Measurements from ENCODE around the gene ZNF222. TPM values are rescaled to one million over a fixed set of nuclear protein-coding genes. Genes with fewer than 3 reads are reported as not detected.

The ZNF222 gene
- total RNA-seq, 8 experiments from 2014 or later = 4.0 to 19.1 (median 13.0) TPM

DNA sequence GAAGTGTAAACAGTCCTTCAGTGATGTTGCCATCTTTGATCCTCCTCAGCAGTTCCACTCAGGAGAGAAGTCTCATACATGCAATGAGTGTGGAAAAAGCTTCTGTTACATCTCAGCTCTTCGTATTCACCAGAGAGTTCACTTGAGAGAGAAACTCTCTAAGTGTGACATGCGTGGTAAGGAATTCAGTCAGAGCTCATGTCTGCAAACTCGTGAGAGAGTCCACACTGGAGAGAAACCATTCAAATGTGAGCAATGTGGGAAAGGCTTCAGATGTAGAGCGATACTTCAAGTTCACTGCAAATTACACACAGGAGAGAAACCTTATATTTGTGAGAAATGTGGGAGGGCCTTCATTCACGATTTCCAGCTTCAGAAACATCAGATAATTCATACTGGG, 14.7 kb upstream of the ZNF222 start:
- WGBS, 10 experiments = 20 to 100% (median 91%) methylated on average over 1 to 5 of the region's 5 CpGs; no CpG with 5 or more reads in 1 of the 10 experiments
- H3K4me3 ChIP-seq = no peak overlapping the region
- no peaks in the 10 kb centered on the region for H3K4me1 ChIP-seq (replicated peaks in 1 of 2)
- in situ Hi-C loops (cut with MboI; ENCODE audit: low pct_unique_long_range_greater_than_20kb in 2 of 9, low sequenced_read_pairs in 9 of 9, unreplicated experiment in 9 of 9) = no loop called here
- ATAC-seq (replicated peaks in 6 of 8) = no peak
- no peak overlapping the region for H3K27ac ChIP-seq

- in situ Hi-C loops (cut with MboI; ENCODE audit: low pct_unique_long_range_greater_than_20kb in 2 of 9, low sequenced_read_pairs in 9 of 9, unreplicated experiment in 9 of 9) = no loop called here
- 0 to 30% (median 8%) methylated on average over 1 to 2 of the region's 2 CpGs; no CpG with 5 or more reads in 3 of the 10 experiments for WGBS, 10 experiments
- no peak overlapping the region for H3K27ac ChIP-seq
- H3K4me3 ChIP-seq = no peak overlapping the region
- peaks cover 0 to 1% of the 10 kb centered on the region in 2 donors for H3K4me1 ChIP-seq (replicated peaks in 1 of 2)
- no peak for ATAC-seq (replicated peaks in 6 of 8)
These were observed 5.7 kb upstream of the ZNF222 start for GRCh38 chr19:44019498-44019897.

DNA sequence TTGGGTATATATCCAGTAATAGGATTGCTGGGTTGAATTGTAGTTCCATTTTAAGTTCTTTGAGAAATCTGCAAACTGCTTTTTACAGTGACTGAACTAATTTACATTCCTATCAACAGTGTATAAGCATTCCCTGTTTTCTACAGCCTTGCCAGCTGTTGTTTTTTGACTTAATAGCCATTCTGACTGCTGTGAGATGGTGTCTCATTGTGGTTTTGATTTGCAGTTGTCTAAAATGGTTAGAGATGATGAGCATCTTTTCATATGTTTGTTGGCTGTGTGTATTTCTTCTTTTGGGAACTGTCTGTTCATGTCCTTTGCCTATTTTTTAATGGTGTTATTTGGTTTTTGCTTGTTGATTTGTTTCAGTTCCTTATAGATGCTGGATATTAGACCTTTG, 4.0 kb upstream of the ZNF222 start:
- Histone ChIP-seq H3K4me1 (replicated peaks in 1 of 2) (peaks cover 3 to 10% of the 10 kb centered on the region in 2 donors), H3K27ac (no peak overlapping the region), H3K4me3 (no peak overlapping the region)
- ATAC-seq (replicated peaks in 6 of 8) = no peak
- in situ Hi-C loops (cut with MboI; ENCODE audit: low pct_unique_long_range_greater_than_20kb in 2 of 9, low sequenced_read_pairs in 9 of 9, unreplicated experiment in 9 of 9) = no loop called here

- Histone ChIP-seq H3K4me1 (replicated peaks in 1 of 2) (peaks cover 3 to 10% of the 10 kb centered on the region in 2 donors), H3K4me3 (peak overlapping the region; percentile 68 to 93 (median 82)), H3K27ac (peak overlapping the region; percentile 71 to 82)
- 40 to 83% (median 65%) methylated on average over 1 to 4 of the region's 4 CpGs; no CpG with 5 or more reads in 5 of the 10 experiments for WGBS, 10 experiments
- in situ Hi-C loops (cut with MboI; ENCODE audit: low pct_unique_long_range_greater_than_20kb in 2 of 9, low sequenced_read_pairs in 9 of 9, unreplicated experiment in 9 of 9) = no loop called here
- ATAC-seq (replicated peaks in 6 of 8) = no peak
These were observed 321 bp upstream of the ZNF222 start for GRCh38 chr19:44024900-44025216.

- 87 to 100% (median 97%) methylated on average over 3 to 6 of the region's 6 CpGs for WGBS, 10 experiments
- no peak for ATAC-seq (replicated peaks in 6 of 8)
- in situ Hi-C loops (cut with MboI; ENCODE audit: low pct_unique_long_range_greater_than_20kb in 2 of 9, low sequenced_read_pairs in 9 of 9, unreplicated experiment in 9 of 9) = no loop called here
- H3K27ac ChIP-seq = no peak overlapping the region
- peak overlapping the region in 1 of 5 donors; percentile 82 for H3K4me3 ChIP-seq
- H3K4me1 ChIP-seq (replicated peaks in 1 of 2) = peaks cover 3 to 10% of the 10 kb centered on the region in 2 donors
These were observed 1.4 kb downstream of the ZNF222 start for GRCh38 chr19:44026622-44027021.

DNA sequence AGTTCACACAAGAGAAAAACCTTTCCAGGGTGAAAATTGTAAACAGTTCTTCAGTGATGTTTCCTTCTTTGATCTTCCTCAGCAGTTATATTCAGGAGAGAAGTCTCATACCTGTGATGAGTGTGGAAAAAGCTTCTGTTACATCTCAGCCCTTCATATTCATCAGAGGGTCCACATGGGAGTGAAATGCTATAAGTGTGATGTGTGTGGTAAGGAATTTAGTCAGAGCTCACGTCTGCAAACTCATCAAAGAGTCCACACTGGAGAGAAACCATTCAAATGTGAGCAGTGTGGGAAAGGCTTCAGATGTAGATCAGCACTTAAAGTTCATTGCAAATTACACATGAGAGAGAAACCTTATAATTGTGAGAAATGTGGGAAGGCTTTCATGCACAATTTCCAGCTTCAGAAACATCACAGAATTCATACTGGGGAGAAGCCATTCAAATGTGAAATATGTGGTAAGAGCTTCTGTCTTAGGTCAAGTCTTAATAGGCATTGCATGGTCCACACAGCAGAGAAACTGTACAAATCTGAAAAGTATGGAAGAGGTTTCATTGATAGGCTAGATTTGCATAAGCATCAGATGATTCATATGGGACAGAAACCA, 6.9 kb downstream of the ZNF222 start:
- WGBS, 10 experiments = 33 to 40% methylated on average over 1 of the region's 1 CpG; no CpG with 5 or more reads in 8 of the 10 experiments
- H3K4me1 ChIP-seq (replicated peaks in 1 of 2) = no peaks in the 10 kb centered on the region
- no peak for ATAC-seq (replicated peaks in 6 of 8)
- no peak overlapping the region for H3K4me3 ChIP-seq
- in situ Hi-C loops (cut with MboI; ENCODE audit: low pct_unique_long_range_greater_than_20kb in 2 of 9, low sequenced_read_pairs in 9 of 9, unreplicated experiment in 9 of 9) = no loop called here
- H3K27ac ChIP-seq = no peak overlapping the region

DNA sequence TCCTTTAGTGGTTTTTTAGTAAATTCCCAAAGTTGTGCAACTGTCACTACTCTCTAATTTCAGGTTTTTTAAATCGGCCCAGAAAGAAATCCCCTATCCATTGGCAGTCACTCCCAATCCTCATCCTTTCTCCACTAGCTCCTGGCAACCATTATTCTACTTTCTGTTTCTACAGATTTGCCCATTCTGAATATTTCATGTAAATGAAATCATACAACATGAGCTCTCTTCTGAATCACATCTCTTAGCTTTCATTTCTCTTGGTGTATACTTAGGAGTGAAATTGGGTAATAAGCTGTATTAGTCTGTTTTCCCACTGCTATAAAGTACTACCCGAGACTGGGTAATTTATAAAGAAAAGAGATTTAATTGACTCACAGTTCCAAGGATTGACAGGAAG, 17.0 kb downstream of the ZNF222 start:
- ATAC-seq (replicated peaks in 6 of 8) = peak in 2 of 8 experiments; percentile 83 to 98
- in situ Hi-C loops (cut with MboI; ENCODE audit: low pct_unique_long_range_greater_than_20kb in 2 of 9, low sequenced_read_pairs in 9 of 9, unreplicated experiment in 9 of 9) = no loop called here
- 0 to 88% (median 49%) methylated on average over 1 to 2 of the region's 2 CpGs for WGBS, 10 experiments
- H3K27ac ChIP-seq = no peak overlapping the region
- H3K4me1 ChIP-seq (replicated peaks in 1 of 2) = no peaks in the 10 kb centered on the region
- H3K4me3 ChIP-seq = no peak overlapping the region

DNA sequence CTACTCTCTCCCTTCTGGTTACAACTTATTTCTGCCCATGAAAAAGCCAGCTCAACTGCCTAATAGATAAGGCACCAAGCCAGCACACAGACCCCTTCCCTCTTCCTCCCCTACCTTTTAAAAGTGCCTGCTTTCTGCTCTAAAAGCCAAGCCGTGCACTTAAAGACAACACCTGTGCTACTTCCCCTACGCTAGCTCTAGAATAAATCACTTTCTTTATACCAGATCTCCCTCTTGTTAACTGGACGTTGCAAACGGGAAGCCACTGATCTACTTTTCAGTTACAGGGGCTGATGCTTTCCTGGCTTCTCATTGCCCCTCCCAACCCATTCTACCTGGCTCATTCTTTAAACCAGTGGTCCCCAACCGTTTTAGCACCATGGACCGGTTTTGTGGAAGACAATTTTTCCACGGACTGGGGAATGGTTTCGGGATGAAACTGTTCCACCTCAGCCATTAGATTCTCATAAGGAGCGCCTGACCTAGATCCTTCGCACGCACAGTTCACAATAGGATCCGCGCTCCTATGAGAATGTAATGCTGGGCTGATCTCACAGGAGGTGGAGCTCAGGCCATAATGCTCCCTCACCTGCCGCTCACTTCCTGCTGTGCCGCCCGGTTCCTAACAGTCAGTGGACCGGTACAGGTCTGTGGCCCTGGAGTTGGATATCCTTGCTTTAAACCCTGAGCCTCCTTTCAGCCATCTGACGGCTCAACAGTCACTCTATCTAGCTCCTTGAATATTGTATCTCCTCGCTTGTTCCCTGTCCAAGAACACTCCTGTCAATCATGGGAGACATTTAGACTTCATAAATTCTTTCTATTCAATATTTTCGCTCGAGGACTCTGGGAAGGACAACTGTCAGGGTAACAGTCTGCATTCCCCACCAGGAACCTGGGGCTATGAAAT, 25.8 kb downstream of the ZNF222 start:
- 13 to 97% (median 61%) methylated on average over 3 to 17 of the region's 21 CpGs for WGBS, 10 experiments
- Histone ChIP-seq H3K4me3 (peak overlapping the region; percentile 51 to 75 (median 60)), H3K27ac (no peak overlapping the region), H3K4me1 (replicated peaks in 1 of 2) (peaks cover 3 to 6% of the 10 kb centered on the region in 2 donors)
- in situ Hi-C loops (cut with MboI; ENCODE audit: low pct_unique_long_range_greater_than_20kb in 2 of 9, low sequenced_read_pairs in 9 of 9, unreplicated experiment in 9 of 9) = no loop called here
- ATAC-seq (replicated peaks in 6 of 8) = peak in 3 of 8 experiments; percentile 23 to 80 (median 74)

GRCh38 chr19:44051650-44052402, 26.6 kb downstream of the ZNF222 start, which contains the start of gene ZNF223:
Gene ZNF223, plus strand, starts transcription at chr19:44052036. Its CDS starts 3,141 bp downstream, at chr19:44055177.
- peak within 1 kb of the TSS; percentile 51 to 75 (median 60) for H3K4me3 ChIP-seq
- peak; percentile 96 to 100 (median 100) for ATAC-seq (replicated peaks in 6 of 8)
- peak within 1 kb of the TSS; percentile 6 to 35 for H3K27ac ChIP-seq
- in situ Hi-C loops (cut with MboI; ENCODE audit: low pct_unique_long_range_greater_than_20kb in 2 of 9, low sequenced_read_pairs in 9 of 9, unreplicated experiment in 9 of 9) = no loop called here
- WGBS, 10 experiments = 0 to 47% (median 19%) methylated on average over 3 to 9 of the region's 38 CpGs; no CpG with 5 or more reads in 2 of the 10 experiments
- peaks cover 3 to 6% of the 10 kb centered on the region in 2 donors for H3K4me1 ChIP-seq (replicated peaks in 1 of 2)

DNA sequence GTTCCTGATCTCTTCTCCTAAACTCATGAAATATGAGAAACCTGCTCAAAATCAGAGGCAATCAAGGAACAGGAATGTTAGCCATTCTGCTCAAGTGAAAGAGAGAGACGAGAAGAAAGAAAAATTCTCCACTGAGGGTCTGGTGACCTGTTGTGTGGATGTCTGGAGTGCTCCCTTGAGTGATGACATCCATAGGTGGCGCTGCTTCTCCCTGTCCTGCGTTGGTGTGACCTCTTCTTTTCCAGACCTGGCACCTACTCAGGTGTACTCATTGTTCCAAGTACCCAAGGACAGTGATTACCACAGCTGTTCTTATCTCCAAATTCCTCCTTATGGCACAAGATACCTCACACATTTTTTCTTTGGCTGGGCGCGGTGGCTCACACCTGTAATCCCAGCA, 30.7 kb downstream of the ZNF222 start:
- H3K4me3 ChIP-seq = no peak overlapping the region
- WGBS, 10 experiments = 70 to 100% (median 99%) methylated on average over 1 to 4 of the region's 5 CpGs; no CpG with 5 or more reads in 2 of the 10 experiments
- peaks cover 3 to 6% of the 10 kb centered on the region in 2 donors for H3K4me1 ChIP-seq (replicated peaks in 1 of 2)
- ATAC-seq (replicated peaks in 6 of 8) = no peak
- H3K27ac ChIP-seq = no peak overlapping the region
- in situ Hi-C loops (cut with MboI; ENCODE audit: low pct_unique_long_range_greater_than_20kb in 2 of 9, low sequenced_read_pairs in 9 of 9, unreplicated experiment in 9 of 9) = no loop called here

- Histone ChIP-seq H3K4me3 (no peak overlapping the region), H3K27ac (no peak overlapping the region), H3K4me1 (replicated peaks in 1 of 2) (no peaks in the 10 kb centered on the region)
- 14 to 100% (median 60%) methylated on average over 1 of the region's 2 CpGs; no CpG with 5 or more reads in 5 of the 10 experiments for WGBS, 10 experiments
- in situ Hi-C loops (cut with MboI; ENCODE audit: low pct_unique_long_range_greater_than_20kb in 2 of 9, low sequenced_read_pairs in 9 of 9, unreplicated experiment in 9 of 9) = no loop called here
- ATAC-seq (replicated peaks in 6 of 8) = no peak
These were observed 34.0 kb downstream of the ZNF222 start for GRCh38 chr19:44059229-44059628.

DNA sequence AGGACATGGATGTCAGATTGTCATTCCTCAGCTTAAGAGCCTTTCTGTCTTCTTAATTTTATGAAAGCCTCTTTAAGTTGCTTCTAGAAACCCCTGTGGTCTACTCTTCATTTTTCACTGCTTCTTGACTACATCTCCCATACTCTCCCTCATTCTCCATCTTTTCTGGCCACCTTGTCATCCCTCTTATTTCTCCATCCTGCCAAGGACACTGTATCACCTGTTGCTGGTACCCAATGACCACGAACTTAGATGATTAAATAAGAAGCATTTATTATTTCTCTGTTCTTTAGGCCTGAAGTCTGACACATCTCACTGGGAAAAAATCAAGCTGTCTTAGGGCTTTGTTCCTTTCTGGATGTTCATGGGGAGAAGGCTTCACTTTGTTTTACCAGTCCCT, 35.9 kb downstream of the ZNF222 start:
- Histone ChIP-seq H3K27ac (no peak overlapping the region), H3K4me3 (no peak overlapping the region), H3K4me1 (replicated peaks in 1 of 2) (no peaks in the 10 kb centered on the region)
- 71 to 100% (median 100%) methylated on average over 1 of the region's 1 CpG; no CpG with 5 or more reads in 5 of the 10 experiments for WGBS, 10 experiments
- in situ Hi-C loops (cut with MboI; ENCODE audit: low pct_unique_long_range_greater_than_20kb in 2 of 9, low sequenced_read_pairs in 9 of 9, unreplicated experiment in 9 of 9) = no loop called here
- ATAC-seq (replicated peaks in 6 of 8) = no peak

DNA sequence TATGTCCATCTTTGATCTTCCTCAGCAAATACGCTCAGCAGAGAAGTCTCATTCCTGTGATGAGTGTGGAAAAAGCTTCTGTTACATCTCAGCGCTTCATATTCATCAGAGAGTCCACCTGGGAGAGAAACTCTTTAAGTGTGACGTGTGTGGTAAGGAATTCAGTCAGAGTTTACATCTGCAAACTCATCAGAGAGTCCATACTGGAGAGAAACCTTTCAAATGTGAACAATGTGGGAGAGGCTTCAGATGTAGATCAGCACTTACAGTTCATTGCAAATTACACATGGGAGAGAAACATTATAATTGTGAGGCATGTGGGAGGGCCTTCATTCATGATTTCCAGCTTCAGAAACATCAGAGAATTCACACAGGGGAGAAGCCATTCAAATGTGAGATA, 41.1 kb downstream of the ZNF222 start:
- H3K4me3 ChIP-seq = no peak overlapping the region
- H3K4me1 ChIP-seq (replicated peaks in 1 of 2) = peaks cover 2% of the 10 kb centered on the region in 2 donors
- ATAC-seq (replicated peaks in 6 of 8) = no peak
- H3K27ac ChIP-seq = no peak overlapping the region
- in situ Hi-C loops (cut with MboI; ENCODE audit: low pct_unique_long_range_greater_than_20kb in 2 of 9, low sequenced_read_pairs in 9 of 9, unreplicated experiment in 9 of 9) = no loop called here
- WGBS, 10 experiments = 20 to 94% (median 60%) methylated on average over 2 to 3 of the region's 3 CpGs; no CpG with 5 or more reads in 2 of the 10 experiments
